DLD1 (cell line): ENCODE data around the gene LRRTM4.

Experiments
- in situ Hi-C: cut with HindIII; loops from 2 replicates; pipeline ENCODE4 v1.10.0; 2017; ENCODE audit warnings: low sequenced_read_pairs

Gene LRRTM4

GRCh38 chr2:77328134-77328931, 193.8 kb downstream of the LRRTM4 start:
- in situ Hi-C loops: no loop called here

GRCh38 chr2:77325395-77325794, 196.8 kb downstream of the LRRTM4 start:
- in situ Hi-C loops: no loop called here

GRCh38 chr2:77322431-77322830, 199.7 kb downstream of the LRRTM4 start:
- in situ Hi-C loops: no loop called here

GRCh38 chr2:77314721-77315120, 207.5 kb downstream of the LRRTM4 start:
- in situ Hi-C loops: no loop called here

GRCh38 chr2:77310416-77310815, 211.8 kb downstream of the LRRTM4 start:
- in situ Hi-C loops: no loop called here

DNA sequence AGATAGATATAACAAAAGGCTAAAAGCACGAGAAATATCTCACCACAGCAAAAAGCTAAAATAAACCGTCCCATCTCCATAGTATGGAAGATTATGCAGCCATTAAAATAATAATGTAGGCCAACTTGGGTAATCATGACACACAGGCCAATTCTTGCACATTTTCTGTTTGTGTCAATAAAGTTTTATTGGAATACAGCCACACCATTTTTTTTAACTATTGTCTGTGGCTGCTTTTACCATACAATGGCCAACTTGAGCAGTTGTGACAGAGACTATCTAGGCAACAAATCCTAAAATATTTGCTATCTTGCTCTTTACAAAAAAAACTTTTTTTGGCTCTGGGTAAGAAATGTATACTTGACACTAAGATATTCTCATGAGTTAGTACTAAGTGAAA, 212.5 kb downstream of the LRRTM4 start:
- in situ Hi-C loops: no loop called here

GRCh38 chr2:77301441-77301840, 220.7 kb downstream of the LRRTM4 start:
- in situ Hi-C loops: no loop called here

GRCh38 chr2:77296791-77297190, 225.4 kb downstream of the LRRTM4 start:
- in situ Hi-C loops: no loop called here

DNA sequence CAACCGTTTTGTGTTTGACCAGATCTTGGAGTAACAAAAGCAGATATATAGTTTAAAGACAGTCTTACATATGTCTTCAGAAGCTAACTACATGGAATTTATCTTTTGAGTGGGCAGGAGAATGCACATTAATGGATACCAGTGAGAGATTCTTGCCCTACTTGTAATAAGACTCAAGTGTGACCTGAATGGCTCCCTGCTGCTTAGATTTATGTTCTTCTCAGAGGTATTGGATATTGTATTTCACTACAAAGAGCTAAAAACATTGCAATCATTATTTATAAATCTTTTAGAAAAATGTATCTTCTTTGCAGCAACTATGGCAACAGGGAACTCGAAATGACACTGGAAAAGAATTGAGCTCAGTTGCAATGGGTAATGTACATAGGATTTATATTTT, 227.7 kb downstream of the LRRTM4 start:
- in situ Hi-C loops: no loop called here

DNA sequence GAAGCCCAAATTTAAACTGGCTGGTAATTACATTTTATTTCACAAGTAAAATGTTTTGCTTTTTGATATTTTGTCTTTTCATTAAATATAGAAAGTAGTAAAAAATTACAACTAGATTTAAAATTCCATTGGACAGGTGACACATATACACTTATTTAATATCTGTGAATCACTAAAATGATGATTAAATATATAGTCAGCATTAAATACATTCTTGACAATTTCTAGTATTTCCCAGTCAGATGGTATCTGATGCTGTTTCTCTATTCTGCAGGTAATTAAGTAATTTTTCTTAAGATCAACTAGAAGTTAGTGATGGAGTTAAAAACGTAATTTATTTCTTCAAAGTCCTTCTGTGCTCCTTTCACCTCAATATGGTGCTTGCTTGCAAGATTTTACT, 237.8 kb downstream of the LRRTM4 start:
- in situ Hi-C loops: no loop called here

DNA sequence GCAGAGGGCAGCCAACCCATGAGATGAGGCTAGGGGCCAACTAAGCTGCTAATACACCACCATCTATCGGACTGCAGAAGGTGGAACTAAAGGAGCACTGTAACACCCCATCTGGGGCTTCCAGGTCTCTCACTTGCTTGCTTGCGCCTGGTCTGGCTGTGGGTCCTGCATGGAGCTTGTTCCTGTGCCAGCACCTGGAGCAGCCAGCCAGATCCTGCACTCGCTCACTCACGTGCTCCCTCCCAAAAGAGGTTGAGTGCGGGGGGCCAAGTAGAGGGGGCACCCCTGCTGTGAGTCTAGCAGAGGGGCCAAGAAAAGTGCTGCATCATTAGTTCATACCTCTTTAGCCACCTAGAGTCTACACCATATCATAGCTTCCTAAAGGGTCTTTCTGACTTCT, 250.9 kb downstream of the LRRTM4 start:
- in situ Hi-C loops: no loop called here

GRCh38 chr2:77270433-77270832, 251.7 kb downstream of the LRRTM4 start:
- in situ Hi-C loops: no loop called here

GRCh38 chr2:77268626-77269025, 253.6 kb downstream of the LRRTM4 start:
- in situ Hi-C loops: no loop called here

- in situ Hi-C loops: no loop called here
Measured at GRCh38 chr2:77232909-77233425, 289.2 kb downstream of the LRRTM4 start.

DNA sequence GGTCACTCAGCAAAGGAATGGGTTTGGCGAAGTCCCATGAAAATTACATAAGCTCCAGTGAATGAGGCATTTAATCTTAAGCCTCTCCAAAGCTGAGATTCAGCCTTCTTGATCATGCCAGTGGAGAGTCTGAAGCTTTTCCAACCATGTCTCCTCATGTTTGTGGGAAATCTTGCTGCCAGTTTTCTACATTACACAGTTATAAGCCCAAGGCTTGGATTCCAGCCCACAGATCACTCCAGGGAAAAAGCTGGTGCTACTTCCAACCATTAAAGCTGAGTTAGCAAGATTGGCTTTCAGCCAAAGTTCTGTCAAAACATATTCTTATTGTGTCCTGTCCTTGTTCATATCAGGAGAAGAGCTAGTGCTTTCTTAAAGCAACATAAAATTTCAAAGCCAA, 293.8 kb downstream of the LRRTM4 start:
- in situ Hi-C loops: no loop called here

DNA sequence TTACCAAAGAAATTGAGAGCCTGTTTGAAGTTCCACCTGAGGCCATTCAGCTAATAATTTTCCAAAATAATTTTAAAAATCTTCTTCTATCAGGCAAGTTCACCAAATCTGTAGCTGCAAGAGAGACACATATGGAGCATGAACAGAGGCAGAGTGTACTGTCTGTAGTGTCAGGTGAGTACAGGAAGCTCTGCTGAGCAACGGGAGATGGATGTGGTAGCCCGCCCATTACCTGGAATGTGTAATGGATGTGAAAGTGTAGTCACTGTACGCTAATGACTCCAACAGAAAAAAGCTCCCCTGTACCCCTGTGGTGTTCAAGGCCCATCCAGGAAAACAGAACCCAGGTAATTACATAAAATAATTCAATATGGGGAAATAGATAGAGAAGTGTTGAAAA, 311.5 kb downstream of the LRRTM4 start:
- in situ Hi-C loops: no loop called here

- in situ Hi-C loops: no loop called here
Measured at GRCh38 chr2:77207331-77207730, 314.8 kb downstream of the LRRTM4 start.

DNA sequence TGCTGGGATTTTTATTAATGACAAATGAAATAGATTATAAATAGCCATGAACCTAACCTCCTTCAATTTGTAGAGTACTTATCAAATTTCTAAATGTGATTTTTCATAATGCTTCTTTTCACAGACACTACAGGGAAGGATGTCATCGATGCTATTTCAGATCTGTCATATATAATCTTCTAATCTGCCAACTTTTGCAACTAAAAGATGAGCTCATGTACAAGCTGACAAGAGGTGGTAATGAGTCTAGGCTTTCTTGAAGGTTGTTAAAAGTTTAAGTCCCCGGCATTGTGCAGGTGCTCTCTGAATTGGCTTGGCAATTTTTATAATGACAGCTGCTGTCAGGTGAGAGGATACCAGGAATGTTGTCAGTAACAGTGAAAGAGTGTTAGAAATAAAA, 320.4 kb downstream of the LRRTM4 start:
- in situ Hi-C loops: no loop called here

GRCh38 chr2:77199411-77199810, 322.8 kb downstream of the LRRTM4 start:
- in situ Hi-C loops: no loop called here

DNA sequence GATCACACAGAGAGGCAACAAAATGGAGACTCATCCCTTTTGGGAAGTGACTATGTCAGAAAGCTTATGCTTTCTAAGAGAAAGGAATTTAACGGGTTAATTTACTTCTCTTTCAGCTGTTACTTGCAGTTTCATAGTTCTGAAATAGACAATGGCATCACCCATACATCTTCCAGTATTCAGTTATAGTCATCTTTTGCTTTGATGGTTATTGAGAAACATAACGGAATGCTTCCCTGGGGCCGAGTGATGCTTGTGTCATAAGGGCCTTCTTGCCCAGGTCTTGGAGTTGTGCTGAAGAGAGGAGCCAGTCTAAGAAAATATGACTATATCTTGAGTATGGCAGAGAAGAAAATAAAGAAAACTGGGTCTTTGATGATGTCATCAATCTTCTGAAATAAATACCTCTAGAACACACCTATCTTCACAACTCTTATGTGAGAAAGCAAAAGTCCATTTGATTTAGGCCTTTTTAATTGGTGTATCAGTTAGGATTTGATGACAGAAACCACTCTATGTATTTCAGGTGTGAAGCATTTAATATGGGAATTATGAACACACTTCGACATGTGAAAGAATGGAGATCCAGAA, 328.2 kb downstream of the LRRTM4 start:
- in situ Hi-C loops: no loop called here

DNA sequence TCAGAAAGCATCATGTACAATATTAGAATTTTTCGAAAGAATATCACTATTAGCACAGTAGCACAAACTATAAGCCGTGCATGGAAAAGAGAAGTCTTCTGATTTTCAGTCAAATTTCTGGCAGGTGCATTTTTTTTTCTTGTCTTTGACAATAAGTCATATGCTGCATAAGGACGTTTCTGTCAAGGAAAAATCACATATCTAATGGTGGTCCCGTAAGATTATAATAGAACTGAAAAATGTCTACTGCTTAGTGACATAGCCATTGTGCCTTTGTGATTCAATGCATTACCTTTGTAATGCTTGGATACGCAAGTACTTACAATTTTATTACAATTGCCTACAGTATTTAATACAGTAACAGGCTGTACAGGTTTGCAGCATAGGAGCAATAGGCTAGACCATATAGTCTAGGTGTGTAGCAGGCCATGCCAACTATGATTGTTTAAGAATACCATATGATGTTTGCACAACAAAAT, 329.3 kb downstream of the LRRTM4 start:
- in situ Hi-C loops: no loop called here

- in situ Hi-C loops: no loop called here
Measured at GRCh38 chr2:77191665-77192064, 330.5 kb downstream of the LRRTM4 start.
